ENCODE data around the gene SLC7A5.
"Not testable (repeated sequence)": the region's sequence is repeated elsewhere in the genome, so short reads cannot be mapped to it uniquely, and the experiment has no call there.

Gene SLC7A5

DNA sequence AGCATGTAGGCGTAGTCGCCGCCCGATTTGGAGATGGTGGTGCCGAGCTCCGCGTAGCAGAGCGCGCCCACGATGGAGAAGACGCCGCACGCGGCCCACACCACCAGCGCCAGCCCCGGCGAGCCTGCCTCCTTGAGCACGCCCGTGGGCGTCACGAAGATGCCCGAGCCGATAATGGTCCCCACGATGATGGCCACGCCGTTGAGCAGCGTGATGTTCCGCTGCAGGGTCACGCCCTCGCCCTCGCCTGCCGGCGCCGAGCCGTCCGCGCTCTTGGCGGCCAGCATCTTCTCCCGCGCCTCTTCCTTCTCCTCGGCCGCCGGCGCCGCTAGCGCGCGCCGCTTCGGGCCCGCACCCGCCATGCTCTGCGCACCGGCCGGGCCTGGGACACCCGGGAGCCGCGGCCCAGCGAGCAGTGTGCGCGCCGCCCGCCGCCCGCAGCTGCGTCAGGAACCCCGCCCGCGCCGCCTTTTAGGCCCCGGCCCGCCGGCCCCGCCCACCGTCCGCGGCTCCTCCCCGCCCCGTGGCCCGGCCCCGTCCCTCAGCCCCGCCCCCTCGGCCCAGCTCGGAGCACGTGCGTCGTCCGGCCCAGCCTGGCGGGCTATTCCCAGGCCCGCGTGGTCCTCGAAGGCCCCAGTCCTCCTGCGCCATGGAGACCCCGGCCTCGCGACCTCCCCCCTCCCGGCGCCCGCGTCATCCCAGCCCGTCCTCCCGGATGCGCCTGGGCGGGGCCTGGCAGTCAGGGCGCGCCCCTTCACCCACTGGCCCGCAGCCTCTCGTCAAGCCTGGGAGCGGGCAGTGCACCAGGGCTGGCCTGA is at the start of gene SLC7A5:
Gene SLC7A5 (minus strand): TSS at position 447 of the 818 bp plus-strand sequence. CDS start 85 bp downstream, at position 362.
- Histone ChIP-seq H3K4me3 (ENCODE audit: low read depth in 1 of 2, low read length in 1 of 2) (peak within 1 kb of the TSS; percentile 71 to 76), H3K27ac (peak within 1 kb of the TSS; percentile 60), H3K4me1 (ENCODE audit: control insufficient read depth in 1 of 2, insufficient read depth in 1 of 2, low read depth in 1 of 2, low read length in 1 of 2) (peaks cover 31 to 39% of the 10 kb centered on the region in 2 experiments)
- not testable (repeated sequence) for H3K36me3 ChIP-seq, H3K9me3 ChIP-seq, H3K27me3 ChIP-seq

- Histone ChIP-seq H3K4me3 (ENCODE audit: low read depth in 1 of 2, low read length in 1 of 2) (no peak overlapping the region), H3K36me3 (no peaks in the 10 kb centered on the region), H3K9me3 (no peaks in the 10 kb centered on the region), H3K4me1 (ENCODE audit: control insufficient read depth in 1 of 2, insufficient read depth in 1 of 2, low read depth in 1 of 2, low read length in 1 of 2) (no peaks in the 10 kb centered on the region), H3K27ac (no peak overlapping the region), H3K27me3 (no peaks in the 10 kb centered on the region)
- TF ChIP-seq CTCF (IDR thresholded peaks at IDR 0.05) = no peak
Measured at GRCh38 chr16:87918338-87918737, 49.0 kb upstream of the SLC7A5 start.

- Histone ChIP-seq H3K4me3 (ENCODE audit: low read depth in 1 of 2, low read length in 1 of 2) (no peak overlapping the region), H3K4me1 (ENCODE audit: control insufficient read depth in 1 of 2, insufficient read depth in 1 of 2, low read depth in 1 of 2, low read length in 1 of 2) (no peaks in the 10 kb centered on the region), H3K36me3 (no peaks in the 10 kb centered on the region), H3K27me3 (no peaks in the 10 kb centered on the region), H3K9me3 (no peaks in the 10 kb centered on the region), H3K27ac (no peak overlapping the region)
- no peak for TF ChIP-seq CTCF (IDR thresholded peaks at IDR 0.05)
Measured at GRCh38 chr16:87917503-87917902, 48.2 kb upstream of the SLC7A5 start.

DNA sequence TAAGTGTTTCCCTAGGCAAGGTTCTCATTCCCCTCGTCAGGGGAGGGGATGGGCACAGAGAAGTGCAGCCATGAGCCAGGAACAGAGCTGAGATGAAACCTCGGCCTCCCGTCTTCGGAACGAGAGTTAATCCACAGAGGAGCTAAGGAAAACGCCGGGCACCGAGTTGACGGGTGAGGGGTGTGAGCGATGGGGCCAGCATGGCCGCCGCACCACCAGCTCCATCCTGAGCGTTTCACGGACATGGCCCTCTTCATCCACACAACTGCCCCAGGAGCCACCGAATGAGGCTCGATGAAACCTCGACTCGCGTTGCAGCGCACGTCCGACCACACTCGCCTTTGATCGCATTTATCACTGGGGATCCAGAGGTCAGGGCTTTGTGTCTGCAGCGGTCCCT is 45.5 kb upstream of the SLC7A5 start:
- no peaks in the 10 kb centered on the region for H3K9me3 ChIP-seq
- H3K4me3 ChIP-seq (ENCODE audit: low read depth in 1 of 2, low read length in 1 of 2) = no peak overlapping the region
- H3K36me3 ChIP-seq = no peaks in the 10 kb centered on the region
- H3K4me1 ChIP-seq (ENCODE audit: control insufficient read depth in 1 of 2, insufficient read depth in 1 of 2, low read depth in 1 of 2, low read length in 1 of 2) = no peaks in the 10 kb centered on the region
- no peaks in the 10 kb centered on the region for H3K27me3 ChIP-seq
- no peak overlapping the region for H3K27ac ChIP-seq
- TF ChIP-seq CTCF (IDR thresholded peaks at IDR 0.05) = no peak

- not testable (repeated sequence) for H3K4me1 ChIP-seq (ENCODE audit: control insufficient read depth in 1 of 2, insufficient read depth in 1 of 2, low read depth in 1 of 2, low read length in 1 of 2); H3K36me3 ChIP-seq; H3K27me3 ChIP-seq; H3K9me3 ChIP-seq; H3K4me3 ChIP-seq (ENCODE audit: low read depth in 1 of 2, low read length in 1 of 2); H3K27ac ChIP-seq
Measured at GRCh38 chr16:87914021-87914725, 44.9 kb upstream of the SLC7A5 start.

GRCh38 chr16:87912691-87913090 is 43.4 kb upstream of the SLC7A5 start:
- H3K27ac ChIP-seq; H3K36me3 ChIP-seq; H3K4me1 ChIP-seq (ENCODE audit: control insufficient read depth in 1 of 2, insufficient read depth in 1 of 2, low read depth in 1 of 2, low read length in 1 of 2); H3K27me3 ChIP-seq; H3K9me3 ChIP-seq; H3K4me3 ChIP-seq (ENCODE audit: low read depth in 1 of 2, low read length in 1 of 2): not testable (repeated sequence)

- not testable (repeated sequence) for H3K27ac ChIP-seq; H3K36me3 ChIP-seq; H3K4me3 ChIP-seq (ENCODE audit: low read depth in 1 of 2, low read length in 1 of 2); H3K9me3 ChIP-seq; H3K4me1 ChIP-seq (ENCODE audit: control insufficient read depth in 1 of 2, insufficient read depth in 1 of 2, low read depth in 1 of 2, low read length in 1 of 2); H3K27me3 ChIP-seq
Measured at GRCh38 chr16:87911106-87911763, 41.9 kb upstream of the SLC7A5 start.
